Mucosa of rectum (tissue), 2 donors: ENCODE data around the gene GRM5.
"Not testable (repeated sequence)": the region's sequence is repeated elsewhere in the genome, so short reads cannot be mapped to it uniquely, and the experiment has no call there.

Experiments
- H3K27ac ChIP-seq, 2 donors: one replicate each; pipeline ENCODE4 v1.7.0; 2013; ENCODE audit warnings: inconsistent platforms in 2 of 2, low read depth in 2 of 2, low read length in 2 of 2
- H3K27me3 ChIP-seq, 2 donors: one replicate each; pipeline ENCODE4 v1.7.0; 2013; ENCODE audit warnings: low read length in 2 of 2; ENCODE audit not compliant: control insufficient read depth in 2 of 2, insufficient read depth in 2 of 2
- H3K36me3 ChIP-seq, 2 donors: one replicate each; pipeline ENCODE4 v1.7.0; 2013; ENCODE audit warnings: low read length in 2 of 2; ENCODE audit not compliant: control insufficient read depth in 2 of 2, insufficient read depth in 2 of 2
- H3K4me1 ChIP-seq, 2 donors: one replicate each; pipeline ENCODE4 v1.7.0; 2013; ENCODE audit warnings: low read length in 2 of 2, mild to moderate bottlenecking in 1 of 2; ENCODE audit not compliant: control insufficient read depth in 2 of 2, insufficient read depth in 2 of 2
- H3K4me3 ChIP-seq, 2 donors: one replicate each; pipeline ENCODE4 v1.7.0; 2013; ENCODE audit warnings: low read length in 2 of 2
- H3K9ac ChIP-seq, 2 donors: one replicate each; pipeline ENCODE4 v1.7.0; 2013; ENCODE audit warnings: low read length in 2 of 2, low read depth in 1 of 2, mild to moderate bottlenecking in 1 of 2
- H3K9me3 ChIP-seq, 2 donors: one replicate each; pipeline ENCODE4 v1.7.0; 2013; ENCODE audit warnings: low read length in 2 of 2; ENCODE audit not compliant: control insufficient read depth in 2 of 2
- donor health status: healthy.
- donor health status: Normal muscosa, but diverticular disease.

GRM5 gene

GRCh38 chr11:88978992-88979391 lies 86.8 kb downstream of the GRM5 start:
- H3K36me3 ChIP-seq, H3K4me3 ChIP-seq: not testable (repeated sequence)

GRCh38 chr11:88975441-88975840 lies 90.3 kb downstream of the GRM5 start:
- H3K27ac ChIP-seq, H3K9ac ChIP-seq, H3K27me3 ChIP-seq, H3K36me3 ChIP-seq, H3K4me1 ChIP-seq, H3K4me3 ChIP-seq, H3K9me3 ChIP-seq: not testable (repeated sequence)

More at GRCh38 chr11:88978992-88979391, 86.8 kb downstream of the GRM5 start:
- not testable (repeated sequence) for H3K9ac ChIP-seq, H3K27ac ChIP-seq, H3K4me1 ChIP-seq, H3K9me3 ChIP-seq, H3K27me3 ChIP-seq

GRCh38 chr11:88972210-88972609 lies 93.6 kb downstream of the GRM5 start:
- Histone ChIP-seq H3K9ac (no peak overlapping the region), H3K4me3 (no peak overlapping the region), H3K4me1 (no peaks in the 10 kb centered on the region), H3K9me3 (no peaks in the 10 kb centered on the region), H3K27ac (no peak overlapping the region), H3K27me3 (no peaks in the 10 kb centered on the region), H3K36me3 (no peaks in the 10 kb centered on the region)

- not testable (repeated sequence) for H3K36me3 ChIP-seq, H3K9ac ChIP-seq, H3K9me3 ChIP-seq, H3K27me3 ChIP-seq, H3K27ac ChIP-seq, H3K4me3 ChIP-seq, H3K4me1 ChIP-seq
Observed at GRCh38 chr11:88961621-88962020, 104.2 kb downstream of the GRM5 start.

- not testable (repeated sequence) for H3K4me1 ChIP-seq, H3K27me3 ChIP-seq, H3K36me3 ChIP-seq, H3K27ac ChIP-seq, H3K4me3 ChIP-seq, H3K9ac ChIP-seq, H3K9me3 ChIP-seq
Observed at GRCh38 chr11:88959857-88960256, 105.9 kb downstream of the GRM5 start.

- H3K9ac ChIP-seq: no peak overlapping the region
- H3K27ac ChIP-seq: no peak overlapping the region
- no peak overlapping the region for H3K4me3 ChIP-seq
- no peaks in the 10 kb centered on the region for H3K36me3 ChIP-seq
- H3K9me3 ChIP-seq: no peaks in the 10 kb centered on the region
- no peaks in the 10 kb centered on the region for H3K4me1 ChIP-seq
- H3K27me3 ChIP-seq: no peaks in the 10 kb centered on the region
Observed at GRCh38 chr11:88950975-88951374, 114.8 kb downstream of the GRM5 start.

- H3K36me3 ChIP-seq, H3K9ac ChIP-seq, H3K4me1 ChIP-seq, H3K27me3 ChIP-seq, H3K27ac ChIP-seq, H3K9me3 ChIP-seq, H3K4me3 ChIP-seq: not testable (repeated sequence)
Observed at GRCh38 chr11:88948908-88949307, 116.9 kb downstream of the GRM5 start.

GRCh38 chr11:88947843-88948572 lies 117.8 kb downstream of the GRM5 start:
- not testable (repeated sequence) for H3K9me3 ChIP-seq, H3K4me3 ChIP-seq, H3K36me3 ChIP-seq, H3K4me1 ChIP-seq, H3K27me3 ChIP-seq, H3K27ac ChIP-seq, H3K9ac ChIP-seq

GRCh38 chr11:88929665-88930064 lies 136.1 kb downstream of the GRM5 start:
- H3K27me3 ChIP-seq, H3K9me3 ChIP-seq, H3K4me3 ChIP-seq, H3K4me1 ChIP-seq, H3K36me3 ChIP-seq, H3K27ac ChIP-seq, H3K9ac ChIP-seq: not testable (repeated sequence)

- H3K4me3 ChIP-seq, H3K36me3 ChIP-seq, H3K9ac ChIP-seq, H3K4me1 ChIP-seq, H3K27me3 ChIP-seq, H3K9me3 ChIP-seq, H3K27ac ChIP-seq: not testable (repeated sequence)
Observed at GRCh38 chr11:88917065-88917464, 148.7 kb downstream of the GRM5 start.

- H3K4me1 ChIP-seq: no peaks in the 10 kb centered on the region
- H3K9ac ChIP-seq: no peak overlapping the region
- H3K36me3 ChIP-seq: no peaks in the 10 kb centered on the region
- no peak overlapping the region for H3K4me3 ChIP-seq
- no peaks in the 10 kb centered on the region for H3K9me3 ChIP-seq
- H3K27me3 ChIP-seq: no peaks in the 10 kb centered on the region
- no peak overlapping the region for H3K27ac ChIP-seq
Observed at GRCh38 chr11:88909500-88909899, 156.3 kb downstream of the GRM5 start.
